Endothelial cell of umbilical vein (primary cell): ENCODE results near the gene LIPF. TPM values are rescaled to one million over a fixed set of nuclear protein-coding genes. Genes with fewer than 3 reads are reported as not detected.

Source experiments
- BruUV-seq: library from RNA; stranded (reverse); fragments of 400-500 nt; replicated peaks from 2 replicates; lab custom pipeline; 2021; lab: Mats Ljungman, UMichigan
- CTCF ChIA-PET: fragments of 300-600, 350-600 bp; sonication (Branson Sonifier 250); formaldehyde crosslinking; loops from one replicate; lab custom pipeline; 2021; ENCODE audit warnings: antibody characterized with exemption, inconsistent platforms; lab: Charles Lee
- POLR2A ChIA-PET: fragments of 300-600, 350-600 bp; sonication (Branson Sonifier 250); formaldehyde crosslinking; loops from one replicate; lab custom pipeline; 2021; ENCODE audit warnings: antibody characterized with exemption, inconsistent platforms; lab: Charles Lee
- DNase-seq: peaks from one replicate; pipeline ENCODE4 v3.0.0-alpha.2; 2011; ENCODE audit warnings: low read depth, low spot score
- FAIRE-seq: peaks from 2 replicates; lab custom pipeline; 2011; peaks lifted over from hg19 to GRCh38; lab: Jason Lieb, UNC
- H2AFZ ChIP-seq: 2 replicates; pipeline ENCODE4 v1.6.0; 2012; ENCODE audit warnings: low read depth, low read length, control low read depth, inconsistent platforms
- H3K27ac ChIP-seq: 2 replicates; pipeline ENCODE4 v1.5.1; 2011; ENCODE audit warnings: low read depth, mild to moderate bottlenecking, control low read depth, low read length, moderate library complexity; ENCODE audit not compliant: insufficient read depth
- H3K27me3 ChIP-seq, 2 experiments: 2 replicates each; pipeline versions ENCODE4 v1.6.0 to v1.6.1; 2011; ENCODE audit warnings: low read length in 2 of 2, mixed read lengths in 1 of 2; ENCODE audit not compliant: control insufficient read depth in 2 of 2, insufficient read depth in 2 of 2
- H3K36me3 ChIP-seq, 2 experiments: 2 replicates in 1 of 2; 3 replicates in 1 of 2; pipeline ENCODE4 v1.5.1; 2011; ENCODE audit warnings: low read length in 2 of 2, mild to moderate bottlenecking in 1 of 2, moderate library complexity in 1 of 2; ENCODE audit not compliant: control insufficient read depth in 2 of 2, insufficient read depth in 2 of 2; ENCODE audit errors: extremely low read depth in 1 of 2
- H3K4me1 ChIP-seq: 3 replicates; pipeline ENCODE4 v1.5.1; 2011; ENCODE audit warnings: mild to moderate bottlenecking, low read length; ENCODE audit not compliant: control insufficient read depth, insufficient read depth; ENCODE audit errors: extremely low read depth
- H3K4me2 ChIP-seq: 2 replicates; pipeline ENCODE4 v1.6.1; 2011; ENCODE audit warnings: low read length, control low read depth, mixed read lengths; ENCODE audit not compliant: insufficient read depth
- H3K4me3 ChIP-seq, 3 experiments: fragments of 200-600 bp in 1 of 3; sonication (generic), shearing (Covaris generic) in 1 of 3; replicated peaks in 1 of 3; 2 replicates each; pipeline ENCODE4 v1.5.1; 2011 to 2016; ENCODE audit warnings: control low read depth in 3 of 3, low read length in 3 of 3, mild to moderate bottlenecking in 2 of 3, inconsistent platforms in 1 of 3, low read depth in 1 of 3, moderate library complexity in 1 of 3; ENCODE audit not compliant: insufficient read depth in 1 of 3
- H3K79me2 ChIP-seq: 2 replicates; pipeline ENCODE4 v1.6.0; 2012; ENCODE audit warnings: low read length, inconsistent platforms; ENCODE audit not compliant: control insufficient read depth, insufficient read depth
- H3K9ac ChIP-seq: replicated peaks from 2 replicates; pipeline ENCODE3; 2011; ENCODE audit warnings: low read length, control low read depth; ENCODE audit not compliant: insufficient read depth; ENCODE audit errors: extremely low read depth
- H3K9me1 ChIP-seq: replicated peaks from 3 replicates; pipeline ENCODE4 v1.6.0; 2011; ENCODE audit warnings: mild to moderate bottlenecking, low read length; ENCODE audit not compliant: control insufficient read depth, insufficient read depth; ENCODE audit errors: extremely low read depth
- H3K9me3 ChIP-seq: replicated peaks from 2 replicates; pipeline ENCODE4 v1.5.1; 2012; ENCODE audit warnings: low read length, inconsistent platforms; ENCODE audit not compliant: control insufficient read depth, insufficient read depth
- H4K20me1 ChIP-seq: replicated peaks from 2 replicates; pipeline ENCODE3; 2011; ENCODE audit warnings: mild to moderate bottlenecking, low read length; ENCODE audit not compliant: control insufficient read depth, insufficient read depth; ENCODE audit errors: extremely low read depth
- EZH2 ChIP-seq: IDR thresholded peaks from 2 replicates; pipeline ENCODE4 v1.6.1; 2012; ENCODE audit warnings: borderline replicate concordance, low read depth, mild to moderate bottlenecking, moderate library complexity, low read length, inconsistent platforms; ENCODE audit not compliant: severe bottlenecking
- FOS ChIP-seq: IDR thresholded peaks from 2 replicates; pipeline ENCODE4 v1.6.1; 2011; ENCODE audit warnings: mild to moderate bottlenecking, low read length, moderate library complexity, borderline replicate concordance; ENCODE audit not compliant: insufficient read depth
- GATA2 ChIP-seq: IDR thresholded peaks from 2 replicates; pipeline ENCODE4 v1.7.0; 2011; ENCODE audit warnings: low read depth, mild to moderate bottlenecking, moderate library complexity, mixed read lengths, low read length; ENCODE audit not compliant: insufficient read length, insufficient read depth
- JUN ChIP-seq: IDR thresholded peaks from 2 replicates; pipeline ENCODE4 v1.6.1; 2011; ENCODE audit warnings: borderline replicate concordance, low read depth; ENCODE audit not compliant: insufficient read length, insufficient read depth
- MYC ChIP-seq: IDR thresholded peaks from one replicate; pipeline ENCODE4 v1.6.1; 2011; ENCODE audit warnings: mild to moderate bottlenecking, low read depth, low read length
- POLR2A ChIP-seq: IDR thresholded peaks from 2 replicates; pipeline ENCODE4 v1.6.1; 2012; ENCODE audit warnings: low read depth, mild to moderate bottlenecking, control low read depth, low read length
- POLR2AphosphoS5 ChIP-seq: IDR thresholded peaks from 2 replicates; pipeline ENCODE4 v1.6.1; 2012; ENCODE audit warnings: low read depth, mild to moderate bottlenecking, control low read depth, low read length, moderate library complexity; ENCODE audit not compliant: insufficient read depth
- dilution Hi-C: fragments of 300-500 bp; cut with MboI; formaldehyde crosslinking; loops from one replicate; pipeline ENCODE4 v1.15.0; 2019; ENCODE audit warnings: low sequenced_read_pairs; ENCODE audit not compliant: extremely low pct_ligation_motif_present
- intact Hi-C: fragments of 100-400 bp; cut with micrococcal nuclease; formaldehyde crosslinking; loops from one replicate; pipeline ENCODE4 v1.10.0; 2022
- polyA plus RNA-seq, 4 experiments: library from polyadenylated mRNA; depleted of rRNA in 3 of 4; stranded (reverse) in 3 of 4; unstranded in 1 of 4; fragments of >200 nt; gene quantifications; 2 replicates each; pipeline versions ENCODE4 v1.2.1 to v1.2.3, GENCODE V29; 2011 to 2012; ENCODE audit warnings: missing spikeins in 1 of 4
- total RNA-seq: library from RNA; stranded (reverse); gene quantifications from 2 replicates; pipeline ENCODE4 v1.2.3, GENCODE V29; 2021
- TF ChIP-seq, protein P1 (sequence below), 2 donors: IDR thresholded peaks; 1 replicate in 1 of 2; 2 replicates in 1 of 2; pipeline ENCODE4 v1.5.1; 2011; ENCODE audit warnings: low read length in 2 of 2, mild to moderate bottlenecking in 2 of 2, moderate library complexity in 2 of 2, control low read depth in 1 of 2, inconsistent platforms in 1 of 2, low read depth in 1 of 2; ENCODE audit not compliant: insufficient read depth in 1 of 2; ENCODE audit errors: extremely low read depth in 1 of 2
- TF ChIP-seq, protein P2 (sequence below): IDR thresholded peaks from 2 replicates; pipeline ENCODE4 v1.6.1; 2011; ENCODE audit not compliant: insufficient read depth, insufficient read length

The LIPF gene
- total and polyA plus RNA-seq, 2 donors (not counting 3 experiments of a cell fraction or from before 2014, with no cell fraction given) = not detected

DNA sequence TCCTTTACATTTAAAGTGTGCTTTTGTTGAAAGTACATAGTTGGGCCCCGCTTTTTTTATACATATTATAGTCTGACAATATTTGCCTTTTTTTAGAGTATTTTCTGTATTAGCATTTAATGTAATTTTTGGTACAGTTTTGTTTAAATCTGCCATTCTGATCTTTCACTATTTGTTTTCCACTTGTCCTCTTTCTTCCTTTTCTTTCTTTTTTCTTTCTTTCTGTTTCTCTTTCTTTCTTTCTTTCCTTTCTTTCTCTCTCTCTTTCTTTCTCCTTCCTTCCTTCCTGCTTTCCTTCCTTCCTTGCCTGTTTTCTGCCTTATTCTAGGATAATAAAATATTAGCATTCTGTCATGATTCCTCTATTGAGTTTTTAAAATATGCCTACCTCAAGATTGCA lies 51.3 kb downstream of the LIPF start:
- no peaks in the 10 kb centered on the region for H3K36me3 ChIP-seq
- no peaks in the 10 kb centered on the region for H3K79me2 ChIP-seq
- ChIA-PET POLR2A (no interaction called here), CTCF (no interaction called here)
- H3K4me3 ChIP-seq = no peak overlapping the region
- H3K4me2 ChIP-seq = no peak overlapping the region
- dilution Hi-C loops (no loop called here), intact Hi-C loops (no loop called here)
- no peaks in the 10 kb centered on the region for H3K4me1 ChIP-seq
- no peaks in the 10 kb centered on the region for H3K9me3 ChIP-seq
- no peak for FAIRE-seq
- DNase-seq = no peak
- H2AFZ ChIP-seq = no peak overlapping the region
- no peaks in the 10 kb centered on the region for H3K9me1 ChIP-seq
- H3K27ac ChIP-seq = no peak overlapping the region
- TF ChIP-seq, protein P1, sequence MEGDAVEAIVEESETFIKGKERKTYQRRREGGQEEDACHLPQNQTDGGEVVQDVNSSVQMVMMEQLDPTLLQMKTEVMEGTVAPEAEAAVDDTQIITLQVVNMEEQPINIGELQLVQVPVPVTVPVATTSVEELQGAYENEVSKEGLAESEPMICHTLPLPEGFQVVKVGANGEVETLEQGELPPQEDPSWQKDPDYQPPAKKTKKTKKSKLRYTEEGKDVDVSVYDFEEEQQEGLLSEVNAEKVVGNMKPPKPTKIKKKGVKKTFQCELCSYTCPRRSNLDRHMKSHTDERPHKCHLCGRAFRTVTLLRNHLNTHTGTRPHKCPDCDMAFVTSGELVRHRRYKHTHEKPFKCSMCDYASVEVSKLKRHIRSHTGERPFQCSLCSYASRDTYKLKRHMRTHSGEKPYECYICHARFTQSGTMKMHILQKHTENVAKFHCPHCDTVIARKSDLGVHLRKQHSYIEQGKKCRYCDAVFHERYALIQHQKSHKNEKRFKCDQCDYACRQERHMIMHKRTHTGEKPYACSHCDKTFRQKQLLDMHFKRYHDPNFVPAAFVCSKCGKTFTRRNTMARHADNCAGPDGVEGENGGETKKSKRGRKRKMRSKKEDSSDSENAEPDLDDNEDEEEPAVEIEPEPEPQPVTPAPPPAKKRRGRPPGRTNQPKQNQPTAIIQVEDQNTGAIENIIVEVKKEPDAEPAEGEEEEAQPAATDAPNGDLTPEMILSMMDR (IDR thresholded peaks at IDR 0.05; ENCODE audit: extremely low read depth in 1 of 2, insufficient read depth in 1 of 2, low read depth in 1 of 2, low read length in 2 of 2) = no peak
- TF ChIP-seq POLR2A = no peak
- TF ChIP-seq EZH2 = no peak
- no peak for TF ChIP-seq JUN
- TF ChIP-seq, protein P2, sequence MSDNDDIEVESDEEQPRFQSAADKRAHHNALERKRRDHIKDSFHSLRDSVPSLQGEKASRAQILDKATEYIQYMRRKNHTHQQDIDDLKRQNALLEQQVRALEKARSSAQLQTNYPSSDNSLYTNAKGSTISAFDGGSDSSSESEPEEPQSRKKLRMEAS = no peak
- no peak for TF ChIP-seq FOS
- no peak for TF ChIP-seq POLR2AphosphoS5
- no peak for TF ChIP-seq GATA2
- no peak for TF ChIP-seq MYC
- H4K20me1 ChIP-seq = no peaks in the 10 kb centered on the region
- BruUV-seq = no TSS peak
- no peak overlapping the region for H3K9ac ChIP-seq
- H3K27me3 ChIP-seq = no peaks in the 10 kb centered on the region
